ENCODE measurements around the gene ADAMTS16. TPM values are rescaled to one million over a fixed set of nuclear protein-coding genes. Genes with fewer than 3 reads are reported as not detected.

The ADAMTS16 gene
- total RNA-seq, 3 donors from 2014 or later: 0.10 to 0.35 (median 0.26) TPM

DNA sequence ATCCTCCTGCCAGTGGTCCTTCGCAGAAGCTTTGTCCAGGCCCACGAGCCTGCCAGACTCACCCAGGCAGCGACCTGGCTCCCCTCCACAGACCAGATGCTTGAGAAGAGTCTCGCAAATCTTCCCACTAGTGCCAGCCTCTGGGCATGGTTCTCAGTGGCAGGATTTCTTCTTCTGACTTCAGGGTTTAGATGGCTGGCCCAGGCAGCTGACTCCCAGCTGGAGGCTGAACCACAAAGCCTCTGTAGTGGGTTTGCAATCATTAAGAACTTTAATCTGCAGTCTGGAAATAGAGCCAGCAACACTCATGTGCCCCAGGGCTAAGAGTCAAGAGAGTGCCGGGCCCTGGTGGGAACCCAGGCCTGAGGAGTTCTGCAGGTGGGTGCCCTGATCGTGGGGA, 191.7 kb downstream of the ADAMTS16 start:
- H3K9me3 ChIP-seq: no peaks in the 10 kb centered on the region
- ATAC-seq (no peak), DNase-seq (no peak)
- no peaks in the 10 kb centered on the region for H3K36me3 ChIP-seq (ENCODE audit: low read depth)
- no peak overlapping the region for H3K4me3 ChIP-seq
- intact Hi-C loops (cut with DNase I, micrococcal nuclease): no loop called here
- no peaks in the 10 kb centered on the region for H3K4me1 ChIP-seq (ENCODE audit: low read depth)
- TF ChIP-seq, protein P1, sequence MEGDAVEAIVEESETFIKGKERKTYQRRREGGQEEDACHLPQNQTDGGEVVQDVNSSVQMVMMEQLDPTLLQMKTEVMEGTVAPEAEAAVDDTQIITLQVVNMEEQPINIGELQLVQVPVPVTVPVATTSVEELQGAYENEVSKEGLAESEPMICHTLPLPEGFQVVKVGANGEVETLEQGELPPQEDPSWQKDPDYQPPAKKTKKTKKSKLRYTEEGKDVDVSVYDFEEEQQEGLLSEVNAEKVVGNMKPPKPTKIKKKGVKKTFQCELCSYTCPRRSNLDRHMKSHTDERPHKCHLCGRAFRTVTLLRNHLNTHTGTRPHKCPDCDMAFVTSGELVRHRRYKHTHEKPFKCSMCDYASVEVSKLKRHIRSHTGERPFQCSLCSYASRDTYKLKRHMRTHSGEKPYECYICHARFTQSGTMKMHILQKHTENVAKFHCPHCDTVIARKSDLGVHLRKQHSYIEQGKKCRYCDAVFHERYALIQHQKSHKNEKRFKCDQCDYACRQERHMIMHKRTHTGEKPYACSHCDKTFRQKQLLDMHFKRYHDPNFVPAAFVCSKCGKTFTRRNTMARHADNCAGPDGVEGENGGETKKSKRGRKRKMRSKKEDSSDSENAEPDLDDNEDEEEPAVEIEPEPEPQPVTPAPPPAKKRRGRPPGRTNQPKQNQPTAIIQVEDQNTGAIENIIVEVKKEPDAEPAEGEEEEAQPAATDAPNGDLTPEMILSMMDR (IDR thresholded peaks at IDR 0.05): no peak

DNA sequence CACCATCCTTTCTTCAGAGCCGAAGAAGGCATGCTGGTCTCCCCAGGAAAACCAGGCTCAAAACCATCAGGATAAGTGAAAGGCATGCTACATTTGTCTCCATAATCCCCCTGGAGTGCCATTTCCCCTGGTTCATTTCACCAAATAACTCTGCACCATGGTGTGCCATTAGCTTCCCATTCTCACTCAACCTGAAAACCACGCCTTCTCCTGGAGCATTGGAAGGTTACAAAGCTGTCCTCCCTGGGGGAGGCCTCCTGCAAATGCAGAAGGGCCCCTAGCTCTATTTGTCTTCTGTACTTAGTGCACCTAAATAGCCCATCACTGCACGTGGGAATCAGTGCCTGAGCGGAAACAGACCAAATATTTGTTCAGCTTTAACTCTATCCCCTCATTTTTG, 192.2 kb downstream of the ADAMTS16 start:
- intact Hi-C loops (cut with DNase I, micrococcal nuclease): no loop called here

DNA sequence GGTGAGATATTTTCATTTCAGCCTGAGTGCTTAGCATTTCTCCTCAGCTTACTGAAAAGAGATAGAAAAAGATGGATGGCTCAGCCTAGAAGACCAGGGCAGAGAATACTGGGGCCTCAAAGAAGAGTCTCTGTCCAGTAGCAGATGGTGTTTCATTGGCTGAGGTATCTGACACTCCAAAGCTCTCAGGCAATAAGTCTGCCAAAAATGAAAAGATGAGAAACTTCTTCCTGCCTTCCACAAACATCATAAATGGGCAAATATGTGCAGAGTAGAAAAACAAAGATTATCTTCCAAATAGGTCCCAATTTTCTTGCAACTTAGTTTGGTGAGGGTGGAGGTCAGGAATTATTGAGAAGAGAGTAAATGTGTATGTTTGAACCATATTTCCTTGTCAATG, 195.0 kb downstream of the ADAMTS16 start:
- no peak for ATAC-seq
- intact Hi-C loops (cut with DNase I, micrococcal nuclease): no loop called here
- TF ChIP-seq, protein P1 (IDR thresholded peaks at IDR 0.05): no peak
- no peak for DNase-seq
- Histone ChIP-seq H3K4me3 (no peak overlapping the region), H3K4me1 (ENCODE audit: low read depth) (no peaks in the 10 kb centered on the region), H3K9me3 (no peaks in the 10 kb centered on the region), H3K36me3 (ENCODE audit: low read depth) (no peaks in the 10 kb centered on the region)

More for the DNA sequence above, 192.2 kb downstream of the ADAMTS16 start:
- DNase-seq: no peak
- H3K36me3 ChIP-seq (ENCODE audit: low read depth): no peaks in the 10 kb centered on the region
- no peaks in the 10 kb centered on the region for H3K9me3 ChIP-seq
- H3K4me3 ChIP-seq: no peak overlapping the region
- TF ChIP-seq, protein P1 (IDR thresholded peaks at IDR 0.05): no peak
- no peak for ATAC-seq
- no peaks in the 10 kb centered on the region for H3K4me1 ChIP-seq (ENCODE audit: low read depth)

DNA sequence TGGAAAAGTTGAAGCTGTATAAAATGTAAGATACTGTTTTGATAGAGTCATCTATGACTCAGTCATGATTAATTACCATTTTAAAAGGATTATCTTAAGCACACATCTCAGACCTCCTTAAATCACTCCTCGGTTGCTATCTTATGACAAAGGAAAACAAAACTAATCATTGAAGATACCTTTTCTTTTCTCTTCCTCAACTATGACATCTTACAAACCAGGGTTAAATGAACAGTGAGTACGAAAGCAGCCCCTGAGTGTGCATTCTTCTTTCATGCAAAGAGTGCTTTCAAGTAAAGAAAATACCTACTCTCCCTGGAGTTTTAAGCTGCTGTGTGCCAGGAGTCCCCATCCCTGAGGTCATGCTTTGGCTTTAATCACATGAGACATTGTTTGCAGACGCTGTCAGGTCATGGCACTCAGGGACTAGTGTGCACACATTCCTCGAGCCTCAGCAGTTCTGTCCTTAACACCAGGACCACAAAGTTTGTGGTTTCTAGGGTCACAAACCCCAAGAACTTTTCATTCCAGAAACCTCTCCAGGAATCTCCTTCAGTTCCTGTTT, 195.7 kb downstream of the ADAMTS16 start:
- TF ChIP-seq, protein P1 (IDR thresholded peaks at IDR 0.05): no peak
- H3K4me1 ChIP-seq (ENCODE audit: low read depth): no peaks in the 10 kb centered on the region
- H3K9me3 ChIP-seq: no peaks in the 10 kb centered on the region
- no peaks in the 10 kb centered on the region for H3K36me3 ChIP-seq (ENCODE audit: low read depth)
- no peak overlapping the region for H3K4me3 ChIP-seq
- no peak for ATAC-seq
- no peak for DNase-seq
- intact Hi-C loops (cut with DNase I, micrococcal nuclease): no loop called here

DNA sequence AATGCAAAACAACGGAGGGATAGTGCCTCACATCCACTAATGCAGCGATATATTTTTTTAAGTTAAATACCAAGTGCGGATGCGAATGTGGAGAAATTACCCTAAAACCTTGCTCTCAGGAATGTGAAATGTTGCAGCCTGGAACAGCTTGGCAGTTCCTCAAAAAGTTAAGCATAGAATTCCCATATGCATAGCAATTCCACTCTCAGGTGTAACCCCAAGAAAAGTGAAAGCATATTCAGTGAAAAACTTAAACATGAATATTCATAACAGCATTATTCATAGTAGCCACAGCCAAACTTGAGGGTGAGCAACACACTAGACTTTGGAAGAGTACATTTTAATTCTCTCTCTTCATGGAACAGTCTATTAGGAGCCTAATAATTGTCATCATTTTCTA, 199.1 kb downstream of the ADAMTS16 start:
- TF ChIP-seq, protein P1 (IDR thresholded peaks at IDR 0.05): no peak
- Histone ChIP-seq H3K4me1 (ENCODE audit: low read depth) (no peaks in the 10 kb centered on the region), H3K36me3 (ENCODE audit: low read depth) (no peaks in the 10 kb centered on the region), H3K9me3 (no peaks in the 10 kb centered on the region), H3K4me3 (no peak overlapping the region)
- no peak for ATAC-seq
- DNase-seq: no peak
- intact Hi-C loops (cut with DNase I, micrococcal nuclease): no loop called here
